ENCODE data around the gene ETS2.

DNA sequence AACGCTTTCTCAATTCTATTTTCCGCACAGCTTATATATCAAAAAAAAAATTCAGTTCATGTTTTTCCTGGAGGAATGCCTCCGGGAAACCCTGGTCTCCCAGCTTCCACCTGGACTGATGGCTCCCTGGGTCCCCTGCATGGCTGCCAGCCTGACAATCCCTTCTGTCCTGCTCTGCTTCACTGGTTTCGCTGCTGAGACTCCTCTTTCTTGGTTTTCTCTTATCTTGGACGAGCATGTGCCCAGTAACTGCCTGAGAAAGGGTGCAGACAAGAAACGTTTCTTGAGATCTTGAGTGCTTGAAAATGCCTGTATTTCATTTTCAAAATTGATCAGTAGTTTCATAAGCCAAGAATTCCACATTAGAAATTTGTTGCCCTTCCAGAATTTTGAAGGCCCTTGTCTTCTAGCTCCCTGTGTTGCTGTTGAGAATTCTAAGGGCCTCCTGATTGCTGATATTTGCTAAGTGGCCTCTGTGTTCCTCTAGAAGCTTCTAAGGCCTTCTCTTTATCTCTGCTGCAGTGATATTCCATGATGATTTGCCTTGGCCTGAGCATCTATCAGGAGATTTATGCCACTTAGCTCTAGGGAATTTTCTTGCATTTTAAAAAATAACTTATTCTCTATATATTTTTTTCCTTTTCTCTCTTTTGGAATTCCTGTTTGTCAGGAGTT, 44.7 kb downstream of the ETS2 start:
- TF ChIP-seq, protein P1, sequence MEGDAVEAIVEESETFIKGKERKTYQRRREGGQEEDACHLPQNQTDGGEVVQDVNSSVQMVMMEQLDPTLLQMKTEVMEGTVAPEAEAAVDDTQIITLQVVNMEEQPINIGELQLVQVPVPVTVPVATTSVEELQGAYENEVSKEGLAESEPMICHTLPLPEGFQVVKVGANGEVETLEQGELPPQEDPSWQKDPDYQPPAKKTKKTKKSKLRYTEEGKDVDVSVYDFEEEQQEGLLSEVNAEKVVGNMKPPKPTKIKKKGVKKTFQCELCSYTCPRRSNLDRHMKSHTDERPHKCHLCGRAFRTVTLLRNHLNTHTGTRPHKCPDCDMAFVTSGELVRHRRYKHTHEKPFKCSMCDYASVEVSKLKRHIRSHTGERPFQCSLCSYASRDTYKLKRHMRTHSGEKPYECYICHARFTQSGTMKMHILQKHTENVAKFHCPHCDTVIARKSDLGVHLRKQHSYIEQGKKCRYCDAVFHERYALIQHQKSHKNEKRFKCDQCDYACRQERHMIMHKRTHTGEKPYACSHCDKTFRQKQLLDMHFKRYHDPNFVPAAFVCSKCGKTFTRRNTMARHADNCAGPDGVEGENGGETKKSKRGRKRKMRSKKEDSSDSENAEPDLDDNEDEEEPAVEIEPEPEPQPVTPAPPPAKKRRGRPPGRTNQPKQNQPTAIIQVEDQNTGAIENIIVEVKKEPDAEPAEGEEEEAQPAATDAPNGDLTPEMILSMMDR (IDR thresholded peaks at IDR 0.05), result no peak
- TF ChIP-seq EZH2 (IDR thresholded peaks at IDR 0.05; ENCODE audit: borderline replicate concordance, insufficient read depth, low read depth, low read length, poor library complexity, severe bottlenecking), result no peak
